ENCODE data around the gene NFIB.

DNA sequence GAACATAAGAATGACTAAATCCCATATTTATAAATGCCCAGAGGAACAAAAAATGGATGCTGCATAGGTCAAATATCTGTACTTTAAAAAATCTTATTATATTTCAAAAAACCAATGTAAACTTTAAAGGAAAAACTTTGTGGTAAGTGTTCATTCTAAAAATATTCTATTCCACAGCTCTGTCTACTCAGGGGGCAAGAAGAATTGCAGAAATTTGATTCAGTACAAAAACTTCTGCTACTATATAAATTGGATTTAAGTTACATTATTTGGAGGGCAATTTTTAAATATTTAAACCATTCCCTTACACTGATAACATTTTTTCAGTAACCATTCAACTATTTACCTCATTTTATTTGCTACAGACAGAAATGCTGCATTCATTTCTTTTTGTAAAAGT is 32.1 kb downstream of the NFIB start:
- TF ChIP-seq, protein P1, sequence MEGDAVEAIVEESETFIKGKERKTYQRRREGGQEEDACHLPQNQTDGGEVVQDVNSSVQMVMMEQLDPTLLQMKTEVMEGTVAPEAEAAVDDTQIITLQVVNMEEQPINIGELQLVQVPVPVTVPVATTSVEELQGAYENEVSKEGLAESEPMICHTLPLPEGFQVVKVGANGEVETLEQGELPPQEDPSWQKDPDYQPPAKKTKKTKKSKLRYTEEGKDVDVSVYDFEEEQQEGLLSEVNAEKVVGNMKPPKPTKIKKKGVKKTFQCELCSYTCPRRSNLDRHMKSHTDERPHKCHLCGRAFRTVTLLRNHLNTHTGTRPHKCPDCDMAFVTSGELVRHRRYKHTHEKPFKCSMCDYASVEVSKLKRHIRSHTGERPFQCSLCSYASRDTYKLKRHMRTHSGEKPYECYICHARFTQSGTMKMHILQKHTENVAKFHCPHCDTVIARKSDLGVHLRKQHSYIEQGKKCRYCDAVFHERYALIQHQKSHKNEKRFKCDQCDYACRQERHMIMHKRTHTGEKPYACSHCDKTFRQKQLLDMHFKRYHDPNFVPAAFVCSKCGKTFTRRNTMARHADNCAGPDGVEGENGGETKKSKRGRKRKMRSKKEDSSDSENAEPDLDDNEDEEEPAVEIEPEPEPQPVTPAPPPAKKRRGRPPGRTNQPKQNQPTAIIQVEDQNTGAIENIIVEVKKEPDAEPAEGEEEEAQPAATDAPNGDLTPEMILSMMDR (conservative IDR thresholded peaks at IDR 0.05; ENCODE audit: low read length) = no peak
- TF ChIP-seq EZH2phosphoT487 (IDR thresholded peaks at IDR 0.05; ENCODE audit: borderline replicate concordance, low read depth, low read length) = no peak
